ENCODE results near the gene UVRAG. TPM values are rescaled to one million over a fixed set of nuclear protein-coding genes. Genes with fewer than 3 reads are reported as not detected.

UVRAG gene
- total RNA-seq, 1 experiment from 2014 or later = 29.5 TPM

GRCh38 chr11:75845324-75845723 is 30.3 kb downstream of the UVRAG start:
- Histone ChIP-seq H3K27ac (ENCODE audit: low read length) (no peak overlapping the region), H3K36me3 (ENCODE audit: control insufficient read depth, insufficient read depth, low read length) (no peaks in the 10 kb centered on the region), H3K27me3 (ENCODE audit: control insufficient read depth, insufficient read depth, low read length) (no peaks in the 10 kb centered on the region), H3K4me1 (ENCODE audit: control insufficient read depth, insufficient read depth, low read length) (peaks cover 6% of the 10 kb centered on the region), H3K9me3 (ENCODE audit: control insufficient read depth, insufficient read depth, low read depth, low read length) (no peaks in the 10 kb centered on the region), H3K4me3 (ENCODE audit: low read depth in 2 of 2, low read length in 2 of 2) (no peak overlapping the region)
- CTCF ChIA-PET = interaction anchor here (0.7 kb wide), 1 partner anchor 20 kb away, joined by 4 read pairs; no protein-coding TSS in a partner anchor
- in situ Hi-C loops (cut with HindIII; ENCODE audit: low pct_unique_long_range_greater_than_20kb, low sequenced_read_pairs) = no loop called here
- TF ChIP-seq REST (IDR thresholded peaks at IDR 0.05; ENCODE audit: insufficient read depth in 1 of 2, low read depth in 2 of 2, low read length in 1 of 2) (no peak), SIN3A (IDR thresholded peaks at IDR 0.05; ENCODE audit: borderline replicate concordance, insufficient read depth, low read depth, low read length) (no peak), POLR2AphosphoS5 (IDR thresholded peaks at IDR 0.05; ENCODE audit: low read depth, low read length) (no peak), TCF7L2 (IDR thresholded peaks at IDR 0.05; ENCODE audit: low read depth, low read length) (no peak)
- TF ChIP-seq, protein P1, sequence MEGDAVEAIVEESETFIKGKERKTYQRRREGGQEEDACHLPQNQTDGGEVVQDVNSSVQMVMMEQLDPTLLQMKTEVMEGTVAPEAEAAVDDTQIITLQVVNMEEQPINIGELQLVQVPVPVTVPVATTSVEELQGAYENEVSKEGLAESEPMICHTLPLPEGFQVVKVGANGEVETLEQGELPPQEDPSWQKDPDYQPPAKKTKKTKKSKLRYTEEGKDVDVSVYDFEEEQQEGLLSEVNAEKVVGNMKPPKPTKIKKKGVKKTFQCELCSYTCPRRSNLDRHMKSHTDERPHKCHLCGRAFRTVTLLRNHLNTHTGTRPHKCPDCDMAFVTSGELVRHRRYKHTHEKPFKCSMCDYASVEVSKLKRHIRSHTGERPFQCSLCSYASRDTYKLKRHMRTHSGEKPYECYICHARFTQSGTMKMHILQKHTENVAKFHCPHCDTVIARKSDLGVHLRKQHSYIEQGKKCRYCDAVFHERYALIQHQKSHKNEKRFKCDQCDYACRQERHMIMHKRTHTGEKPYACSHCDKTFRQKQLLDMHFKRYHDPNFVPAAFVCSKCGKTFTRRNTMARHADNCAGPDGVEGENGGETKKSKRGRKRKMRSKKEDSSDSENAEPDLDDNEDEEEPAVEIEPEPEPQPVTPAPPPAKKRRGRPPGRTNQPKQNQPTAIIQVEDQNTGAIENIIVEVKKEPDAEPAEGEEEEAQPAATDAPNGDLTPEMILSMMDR (IDR thresholded peaks at IDR 0.05) = no peak
- intact Hi-C loops (cut with micrococcal nuclease; ENCODE audit: unreplicated experiment) = no loop called here
- POLR2A ChIA-PET = no interaction called here
- ATAC-seq = no peak
- no peak for DNase-seq (ENCODE audit: low read depth, low spot score)
- no TSS peak for BruUV-seq (replicated peaks)

DNA sequence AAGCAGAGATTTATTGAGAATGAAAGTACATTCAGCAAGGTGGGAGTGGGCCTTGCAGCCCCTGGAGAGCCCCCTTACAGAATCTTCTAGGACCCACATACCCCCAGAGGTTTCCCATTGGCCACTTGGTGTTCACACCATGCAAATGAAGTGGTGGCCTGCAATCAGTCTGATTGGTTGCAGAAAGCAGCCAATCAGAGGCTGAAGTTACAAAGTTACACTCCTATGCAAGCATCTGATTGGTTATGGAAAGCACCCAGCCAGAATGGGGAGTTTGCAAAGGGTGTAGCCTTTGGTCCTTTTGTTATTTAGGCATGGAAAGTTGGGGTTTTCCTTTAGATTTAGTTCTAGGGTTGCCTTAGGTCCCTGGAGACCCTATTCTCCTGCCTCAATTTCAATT is 34.9 kb downstream of the UVRAG start:
- Histone ChIP-seq H3K4me3 (ENCODE audit: low read depth in 2 of 2, low read length in 2 of 2) (no peak overlapping the region), H3K27ac (ENCODE audit: low read length) (no peak overlapping the region), H3K27me3 (ENCODE audit: control insufficient read depth, insufficient read depth, low read length) (no peaks in the 10 kb centered on the region), H3K9me3 (ENCODE audit: control insufficient read depth, insufficient read depth, low read depth, low read length) (no peaks in the 10 kb centered on the region), H3K4me1 (ENCODE audit: control insufficient read depth, insufficient read depth, low read length) (no peaks in the 10 kb centered on the region; the same call in 1 of the 2 replicates), H3K36me3 (ENCODE audit: control insufficient read depth, insufficient read depth, low read length) (no peaks in the 10 kb centered on the region)
- POLR2A ChIA-PET = no interaction called here
- DNase-seq (ENCODE audit: low read depth, low spot score) = no peak
- CTCF ChIA-PET = no interaction called here
- BruUV-seq (replicated peaks) = no TSS peak
- in situ Hi-C loops (cut with HindIII; ENCODE audit: low pct_unique_long_range_greater_than_20kb, low sequenced_read_pairs) = no loop called here
- no peak for ATAC-seq
- intact Hi-C loops (cut with micrococcal nuclease; ENCODE audit: unreplicated experiment) = no loop called here
- no peak for TF ChIP-seq TCF7L2 (IDR thresholded peaks at IDR 0.05; ENCODE audit: low read depth, low read length)
- no peak for TF ChIP-seq REST (IDR thresholded peaks at IDR 0.05; ENCODE audit: insufficient read depth in 1 of 2, low read depth in 2 of 2, low read length in 1 of 2)
- TF ChIP-seq, protein P1 (IDR thresholded peaks at IDR 0.05) = no peak
- TF ChIP-seq POLR2AphosphoS5 (IDR thresholded peaks at IDR 0.05; ENCODE audit: low read depth, low read length) = no peak
- TF ChIP-seq SIN3A (IDR thresholded peaks at IDR 0.05; ENCODE audit: borderline replicate concordance, insufficient read depth, low read depth, low read length) = no peak

Data from Panc1 (cell line).